OCI-LY1 (cell line): ENCODE results near the gene TRAF3IP3.

Source experiments
- H2AFZ ChIP-seq: fragments of 200-600 bp; sonication (generic), shearing (Covaris generic); 2 replicates; pipeline ENCODE4 v1.6.0; 2014; ENCODE audit warnings: antibody characterized with exemption, mild to moderate bottlenecking, low read length
- H3F3A ChIP-seq: fragments of 200-600 bp; sonication (generic), shearing (Covaris generic); 2 replicates; pipeline ENCODE4 v1.6.0; 2014; ENCODE audit warnings: mild to moderate bottlenecking, antibody characterized with exemption, low read length, moderate library complexity; ENCODE audit not compliant: insufficient read depth
- H3K27ac ChIP-seq: fragments of 200-600 bp; sonication (generic); 2 replicates; pipeline ENCODE4 v1.5.1; 2014; ENCODE audit warnings: low read length, mixed run types, mild to moderate bottlenecking, low read depth; ENCODE audit not compliant: poor library complexity, severe bottlenecking
- H3K27me3 ChIP-seq: fragments of 200-600 bp; sonication (generic); 2 replicates; pipeline ENCODE4 v1.6.0; 2014; ENCODE audit warnings: antibody characterized with exemption, mild to moderate bottlenecking, low read length, moderate library complexity; ENCODE audit not compliant: insufficient read depth
- H3K36me3 ChIP-seq: fragments of 200-600 bp; sonication (generic); 2 replicates; pipeline ENCODE4 v1.6.1; 2014; ENCODE audit warnings: mild to moderate bottlenecking, antibody characterized with exemption, low read length, moderate library complexity, mixed read lengths; ENCODE audit not compliant: insufficient read depth
- H3K4me1 ChIP-seq: fragments of 200-600 bp; sonication (generic); 2 replicates; pipeline ENCODE4 v1.5.1; 2014; ENCODE audit warnings: mild to moderate bottlenecking, low read length, moderate library complexity; ENCODE audit not compliant: insufficient read depth, severe bottlenecking
- H3K4me2 ChIP-seq: fragments of 200-600 bp; sonication (generic), shearing (Covaris generic); 2 replicates; pipeline ENCODE4 v1.6.1; 2014; ENCODE audit warnings: low read length
- H3K4me3 ChIP-seq: fragments of 200-600 bp; sonication (generic); 2 replicates; pipeline ENCODE4 v1.5.1; 2014; ENCODE audit warnings: low read length, low read depth, mild to moderate bottlenecking, mixed read lengths; ENCODE audit not compliant: poor library complexity, severe bottlenecking
- H3K79me2 ChIP-seq: fragments of 200-600 bp; shearing (Covaris generic); 2 replicates; pipeline ENCODE4 v1.6.1; 2016; ENCODE audit warnings: mixed run types, low read length, mixed read lengths; ENCODE audit not compliant: insufficient read depth
- H3K9ac ChIP-seq: fragments of 200-600 bp; sonication (generic), shearing (Covaris generic); 2 replicates; pipeline ENCODE4 v1.6.1; 2014; ENCODE audit warnings: mild to moderate bottlenecking, low read length, mixed read lengths
- H3K9me2 ChIP-seq: fragments of 200-600 bp; sonication (generic), shearing (Covaris generic); 2 replicates; pipeline ENCODE4 v1.6.1; 2014; ENCODE audit warnings: low read depth, mild to moderate bottlenecking, low read length, mixed read lengths
- H3K9me3 ChIP-seq: fragments of 200-600 bp; shearing (Covaris generic); 2 replicates; pipeline ENCODE4 v1.6.1; 2014; ENCODE audit warnings: low read length, mixed read lengths
- H4K20me1 ChIP-seq: fragments of 200-600 bp; sonication (generic), shearing (Covaris generic); 2 replicates; pipeline ENCODE4 v1.6.0; 2016; ENCODE audit warnings: mild to moderate bottlenecking, low read length; ENCODE audit not compliant: insufficient read depth
- EZH2 ChIP-seq: fragments of 200-600 bp; sonication (generic), shearing (Covaris generic); IDR thresholded peaks from 2 replicates; pipeline ENCODE4 v1.8.0; 2017; ENCODE audit warnings: borderline replicate concordance, mixed run types, mild to moderate bottlenecking, antibody characterized with exemption, low read length, moderate library complexity, mixed read lengths
- TF ChIP-seq, protein P1 (sequence below): fragments of 200-600 bp; sonication (generic), shearing (Covaris generic); IDR thresholded peaks from 2 replicates; pipeline ENCODE4 v1.5.1; 2017; ENCODE audit warnings: mild to moderate bottlenecking, antibody characterized with exemption, low read length, moderate library complexity, mixed read lengths

The TRAF3IP3 gene

DNA sequence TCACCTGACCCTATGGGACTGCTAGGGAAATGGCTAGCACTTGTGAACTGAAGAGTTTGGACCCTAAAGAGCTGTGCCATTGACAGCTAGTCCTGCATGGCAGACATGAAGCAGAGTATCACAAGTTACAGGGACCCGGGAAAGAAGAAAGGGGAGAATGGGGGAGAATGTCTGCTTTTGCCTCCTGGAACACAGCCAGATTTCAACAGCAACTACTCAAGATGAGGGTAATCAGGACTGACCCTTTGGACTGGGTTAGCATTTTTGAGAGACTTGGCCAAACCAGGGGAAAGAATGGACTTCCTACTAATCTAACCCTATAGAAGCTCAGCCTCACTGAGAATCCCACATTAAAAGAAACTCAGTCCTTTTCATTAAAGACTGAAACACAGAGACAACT, 63.2 kb downstream of the TRAF3IP3 start:
- H4K20me1 ChIP-seq = no peaks in the 10 kb centered on the region
- TF ChIP-seq EZH2 = no peak
- TF ChIP-seq, protein P1, sequence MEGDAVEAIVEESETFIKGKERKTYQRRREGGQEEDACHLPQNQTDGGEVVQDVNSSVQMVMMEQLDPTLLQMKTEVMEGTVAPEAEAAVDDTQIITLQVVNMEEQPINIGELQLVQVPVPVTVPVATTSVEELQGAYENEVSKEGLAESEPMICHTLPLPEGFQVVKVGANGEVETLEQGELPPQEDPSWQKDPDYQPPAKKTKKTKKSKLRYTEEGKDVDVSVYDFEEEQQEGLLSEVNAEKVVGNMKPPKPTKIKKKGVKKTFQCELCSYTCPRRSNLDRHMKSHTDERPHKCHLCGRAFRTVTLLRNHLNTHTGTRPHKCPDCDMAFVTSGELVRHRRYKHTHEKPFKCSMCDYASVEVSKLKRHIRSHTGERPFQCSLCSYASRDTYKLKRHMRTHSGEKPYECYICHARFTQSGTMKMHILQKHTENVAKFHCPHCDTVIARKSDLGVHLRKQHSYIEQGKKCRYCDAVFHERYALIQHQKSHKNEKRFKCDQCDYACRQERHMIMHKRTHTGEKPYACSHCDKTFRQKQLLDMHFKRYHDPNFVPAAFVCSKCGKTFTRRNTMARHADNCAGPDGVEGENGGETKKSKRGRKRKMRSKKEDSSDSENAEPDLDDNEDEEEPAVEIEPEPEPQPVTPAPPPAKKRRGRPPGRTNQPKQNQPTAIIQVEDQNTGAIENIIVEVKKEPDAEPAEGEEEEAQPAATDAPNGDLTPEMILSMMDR = no peak

DNA sequence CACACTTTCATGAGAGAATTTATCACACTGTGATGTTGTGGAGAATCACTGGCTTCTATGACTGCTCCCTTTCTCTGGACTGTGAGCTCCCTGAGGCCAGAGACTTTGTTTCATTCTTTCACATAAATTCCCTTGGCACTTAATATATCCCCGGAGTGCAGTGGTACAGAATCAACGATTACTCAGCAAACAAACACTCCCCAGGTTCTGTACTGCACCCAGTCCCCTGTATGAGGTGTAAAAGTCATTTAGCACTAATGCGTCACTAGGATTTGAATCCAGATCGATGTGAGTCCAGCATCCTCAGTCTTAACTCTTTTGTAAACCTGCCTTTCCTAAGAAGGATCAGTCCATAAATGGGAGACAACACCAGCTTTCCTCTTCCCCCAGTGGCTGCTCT, 65.1 kb downstream of the TRAF3IP3 start:
- no peaks in the 10 kb centered on the region for H3K9me2 ChIP-seq

More for the DNA sequence above, 63.2 kb downstream of the TRAF3IP3 start:
- Histone ChIP-seq H3K36me3 (no peaks in the 10 kb centered on the region), H3K4me1 (peaks cover 4% of the 10 kb centered on the region), H3K79me2 (no peaks in the 10 kb centered on the region), H3K9ac (no peak overlapping the region), H3F3A (no peaks in the 10 kb centered on the region), H3K9me3 (no peaks in the 10 kb centered on the region), H3K27ac (no peak overlapping the region), H2AFZ (no peak overlapping the region), H3K4me2 (no peak overlapping the region), H3K4me3 (no peak overlapping the region), H3K27me3 (no peaks in the 10 kb centered on the region), H3K9me2 (no peaks in the 10 kb centered on the region)

DNA sequence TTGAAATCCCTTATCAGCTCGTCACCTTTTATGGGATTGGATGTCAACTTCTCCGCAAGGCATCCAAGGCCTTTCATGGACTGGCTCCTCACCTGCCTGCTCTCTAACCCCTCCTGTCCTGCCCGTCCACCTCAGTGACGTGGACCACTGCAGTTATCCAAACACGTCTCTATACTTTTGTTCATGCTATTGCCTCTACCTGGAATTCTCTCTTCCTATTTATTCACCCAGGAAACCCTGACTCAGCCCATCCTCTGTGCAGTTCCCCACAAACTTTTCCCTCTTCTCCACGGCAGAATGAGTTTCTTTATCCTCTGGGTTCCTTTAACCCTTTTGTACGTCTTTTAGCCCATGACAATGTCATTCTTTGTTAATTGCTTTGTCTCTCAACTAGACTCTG, 66.9 kb downstream of the TRAF3IP3 start:
- H2AFZ ChIP-seq = no peak overlapping the region
- peaks cover 11% of the 10 kb centered on the region for H3K4me1 ChIP-seq
- H3K36me3 ChIP-seq = no peaks in the 10 kb centered on the region
- H3K9me2 ChIP-seq = no peaks in the 10 kb centered on the region
- TF ChIP-seq, protein P1 = no peak
- TF ChIP-seq EZH2 = no peak
- H3K9me3 ChIP-seq = no peaks in the 10 kb centered on the region
- no peaks in the 10 kb centered on the region for H3F3A ChIP-seq
- H3K27ac ChIP-seq = no peak overlapping the region
- no peak overlapping the region for H3K9ac ChIP-seq
- H3K79me2 ChIP-seq = no peaks in the 10 kb centered on the region
- H3K4me2 ChIP-seq = no peak overlapping the region
- H3K27me3 ChIP-seq = no peaks in the 10 kb centered on the region
- no peaks in the 10 kb centered on the region for H4K20me1 ChIP-seq
- H3K4me3 ChIP-seq = no peak overlapping the region

More for the DNA sequence above, 65.1 kb downstream of the TRAF3IP3 start:
- H3K4me3 ChIP-seq = no peak overlapping the region
- no peaks in the 10 kb centered on the region for H3K79me2 ChIP-seq
- H3K9ac ChIP-seq = no peak overlapping the region
- H3K4me1 ChIP-seq = peaks cover 4% of the 10 kb centered on the region
- H3F3A ChIP-seq = no peaks in the 10 kb centered on the region
- H3K36me3 ChIP-seq = no peaks in the 10 kb centered on the region
- TF ChIP-seq, protein P1 = no peak
- no peak for TF ChIP-seq EZH2
- no peaks in the 10 kb centered on the region for H4K20me1 ChIP-seq
- H2AFZ ChIP-seq = no peak overlapping the region
- H3K27ac ChIP-seq = no peak overlapping the region
- no peak overlapping the region for H3K4me2 ChIP-seq
- no peaks in the 10 kb centered on the region for H3K27me3 ChIP-seq
- no peaks in the 10 kb centered on the region for H3K9me3 ChIP-seq
